Trophoblast cell (in vitro differentiated cells and primary cell): ENCODE measurements around the gene AP4S1.

Source experiments
- DNase-seq, 2 donors: peaks; one replicate each; pipeline ENCODE4 v3.0.0-alpha.2; 2016
- H2AFZ ChIP-seq: 2 replicates; pipeline ENCODE4 v1.6.1; 2013; ENCODE audit warnings: low read length, moderate library complexity, mild to moderate bottlenecking; ENCODE audit not compliant: insufficient read depth, poor library complexity
- H2AK5ac ChIP-seq: 2 replicates; pipeline ENCODE4 v1.6.1; 2013; ENCODE audit warnings: mild to moderate bottlenecking, low read length
- H2BK120ac ChIP-seq: 2 replicates; pipeline ENCODE4 v1.6.1; 2013; ENCODE audit warnings: low read length, mild to moderate bottlenecking, moderate library complexity; ENCODE audit not compliant: insufficient read depth, poor library complexity
- H2BK12ac ChIP-seq: 2 replicates; pipeline ENCODE4 v1.6.1; 2013; ENCODE audit warnings: mild to moderate bottlenecking, low read length, moderate library complexity
- H2BK5ac ChIP-seq: 2 replicates; pipeline ENCODE4 v1.6.1; 2013; ENCODE audit warnings: low read length, low read depth, moderate library complexity, mild to moderate bottlenecking; ENCODE audit not compliant: poor library complexity
- H3K14ac ChIP-seq: 2 replicates; pipeline ENCODE4 v1.6.1; 2013; ENCODE audit warnings: mild to moderate bottlenecking, low read length
- H3K18ac ChIP-seq: 2 replicates; pipeline ENCODE4 v1.6.1; 2013; ENCODE audit warnings: mild to moderate bottlenecking, low read length
- H3K23ac ChIP-seq: 2 replicates; pipeline ENCODE4 v1.6.1; 2013; ENCODE audit warnings: low read length
- H3K27ac ChIP-seq: 2 replicates; pipeline ENCODE4 v1.5.1; 2013; ENCODE audit warnings: low read depth, mild to moderate bottlenecking, inconsistent platforms, low read length, moderate library complexity
- H3K27me3 ChIP-seq: 2 replicates; pipeline ENCODE4 v1.6.1; 2013; ENCODE audit warnings: inconsistent platforms, mild to moderate bottlenecking, low read length, moderate library complexity; ENCODE audit not compliant: insufficient read depth
- H3K36me3 ChIP-seq, 2 experiments: 1 replicate in 1 of 2; 2 replicates in 1 of 2; pipeline ENCODE4 v1.6.1; 2013; ENCODE audit warnings: low read length in 2 of 2, mild to moderate bottlenecking in 2 of 2, moderate library complexity in 1 of 2; ENCODE audit not compliant: insufficient read depth in 2 of 2, control insufficient read depth in 1 of 2
- H3K4ac ChIP-seq: 2 replicates; pipeline ENCODE4 v1.6.1; 2013; ENCODE audit warnings: low read depth, mild to moderate bottlenecking, low read length, moderate library complexity
- H3K4me1 ChIP-seq, 2 experiments: 1 replicate in 1 of 2; 2 replicates in 1 of 2; pipeline ENCODE4 v1.6.1; 2013; ENCODE audit warnings: low read length in 2 of 2, mild to moderate bottlenecking in 2 of 2, moderate library complexity in 1 of 2; ENCODE audit not compliant: insufficient read depth in 2 of 2, control insufficient read depth in 1 of 2
- H3K4me2 ChIP-seq: 2 replicates; pipeline ENCODE4 v1.6.1; 2013; ENCODE audit warnings: inconsistent platforms, mild to moderate bottlenecking, low read length, moderate library complexity
- H3K4me3 ChIP-seq: 2 replicates; pipeline ENCODE4 v1.5.1; 2013; ENCODE audit warnings: mild to moderate bottlenecking, low read depth, low read length, inconsistent platforms
- H3K79me1 ChIP-seq: one replicate; pipeline ENCODE4 v1.6.1; 2013; ENCODE audit warnings: low read length
- H3K79me2 ChIP-seq: 2 replicates; pipeline ENCODE4 v1.6.1; 2013; ENCODE audit warnings: low read length, mild to moderate bottlenecking; ENCODE audit not compliant: control insufficient read depth, insufficient read depth, poor library complexity
- H3K9ac ChIP-seq: 2 replicates; pipeline ENCODE4 v1.6.1; 2013; ENCODE audit warnings: mild to moderate bottlenecking, low read length
- H3K9me3 ChIP-seq: 2 replicates; pipeline ENCODE4 v1.6.1; 2013; ENCODE audit warnings: low read depth, mild to moderate bottlenecking, control low read depth, inconsistent platforms, low read length; ENCODE audit not compliant: insufficient read depth
- H4K12ac ChIP-seq: 2 replicates; pipeline ENCODE4 v1.6.1; 2013; ENCODE audit warnings: low read depth, mild to moderate bottlenecking, low read length, moderate library complexity
- H4K8ac ChIP-seq: 2 replicates; pipeline ENCODE4 v1.6.1; 2013; ENCODE audit warnings: low read depth, mild to moderate bottlenecking, low read length, moderate library complexity
- H4K91ac ChIP-seq: one replicate; pipeline ENCODE4 v1.6.1; 2013; ENCODE audit warnings: low read depth, mild to moderate bottlenecking, low read length, moderate library complexity
- WGBS: extraction: QIAGEN DNeasy Blood & Tissue Kit; methylation state at CpG from one replicate; pipeline ENCODE4 v1.1.7; 2013; ENCODE audit warnings: missing lambda C conversion rate; ENCODE audit not compliant: insufficient read length, insufficient coverage; ENCODE audit errors: extremely low coverage; 5-methylcytosine and 5-hydroxymethylcytosine counted together

The AP4S1 gene

DNA sequence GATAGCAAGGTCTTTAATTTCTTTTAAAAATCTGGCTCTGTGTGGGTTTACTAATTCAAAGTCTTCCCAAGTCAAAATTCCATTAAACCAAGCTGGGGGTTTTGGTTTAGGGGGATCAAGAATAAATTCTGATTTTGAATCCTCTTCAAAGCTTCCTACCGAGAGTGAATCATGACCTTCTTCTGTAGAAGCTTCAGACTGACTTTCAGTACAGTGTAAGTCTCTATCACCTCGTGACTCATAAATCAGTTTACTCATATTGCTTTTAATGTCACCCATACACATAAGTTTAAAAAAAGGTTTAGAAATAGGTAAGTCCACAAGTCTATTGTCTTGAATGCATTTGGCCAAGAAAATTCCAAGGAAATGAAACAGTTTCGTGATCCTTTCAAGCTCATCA is 81.3 kb downstream of the AP4S1 start:
- H3K27ac ChIP-seq = no peak overlapping the region
- no peak overlapping the region for H3K9ac ChIP-seq
- H3K4me1 ChIP-seq = no peaks in the 10 kb centered on the region
- H4K91ac ChIP-seq = no peak overlapping the region
- no peak overlapping the region for H2BK120ac ChIP-seq
- H3K36me3 ChIP-seq = peaks cover 33 to 37% of the 10 kb centered on the region in 2 experiments
- no peak overlapping the region for H2AK5ac ChIP-seq
- H3K27me3 ChIP-seq = no peaks in the 10 kb centered on the region
- H3K23ac ChIP-seq = no peak overlapping the region
- no peak overlapping the region for H4K12ac ChIP-seq
- H3K14ac ChIP-seq = no peak overlapping the region
- DNase-seq = no peak
- H3K9me3 ChIP-seq = no peaks in the 10 kb centered on the region
- no peak overlapping the region for H2AFZ ChIP-seq
- H2BK5ac ChIP-seq = no peak overlapping the region
- H3K4me3 ChIP-seq = no peak overlapping the region
- H2BK12ac ChIP-seq = no peak overlapping the region
- WGBS = no CpG with 5 or more reads among the region's 3 CpGs
- H3K18ac ChIP-seq = no peak overlapping the region
- no peak overlapping the region for H3K4ac ChIP-seq
- no peak overlapping the region for H4K8ac ChIP-seq
- H3K4me2 ChIP-seq = no peak overlapping the region
- no peaks in the 10 kb centered on the region for H3K79me1 ChIP-seq
- no peaks in the 10 kb centered on the region for H3K79me2 ChIP-seq

DNA sequence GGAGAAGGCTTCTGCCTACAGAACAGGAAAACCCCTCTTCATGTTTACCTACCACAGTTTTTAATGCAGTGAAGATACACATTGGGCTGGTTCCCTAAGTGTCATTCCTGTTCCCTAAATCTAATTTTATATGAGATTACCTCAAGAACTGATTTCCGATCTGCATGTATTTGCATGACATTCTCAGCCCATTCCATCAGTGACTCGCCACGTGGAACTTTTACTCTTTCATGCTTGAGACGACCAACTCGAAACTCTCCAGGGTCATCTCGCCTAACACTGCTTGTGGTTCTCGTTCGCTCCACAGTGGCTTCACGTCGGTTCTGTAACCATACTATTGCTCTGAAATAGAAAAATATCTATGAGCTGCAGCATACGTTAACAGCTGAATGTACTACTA is 83.8 kb downstream of the AP4S1 start:
- Histone ChIP-seq H3K18ac (no peak overlapping the region), H3K27me3 (no peaks in the 10 kb centered on the region), H3K9me3 (no peaks in the 10 kb centered on the region), H3K27ac (no peak overlapping the region), H3K79me2 (no peaks in the 10 kb centered on the region), H4K12ac (no peak overlapping the region), H4K8ac (no peak overlapping the region), H3K23ac (no peak overlapping the region), H3K4ac (no peak overlapping the region), H2AK5ac (no peak overlapping the region), H3K4me3 (no peak overlapping the region), H4K91ac (no peak overlapping the region), H3K4me2 (no peak overlapping the region), H3K14ac (no peak overlapping the region), H3K4me1 (no peaks in the 10 kb centered on the region), H3K9ac (no peak overlapping the region), H2AFZ (no peak overlapping the region), H3K36me3 (peaks cover 27 to 37% of the 10 kb centered on the region in 2 experiments), H3K79me1 (no peaks in the 10 kb centered on the region), H2BK5ac (no peak overlapping the region), H2BK120ac (no peak overlapping the region), H2BK12ac (no peak overlapping the region)
- no CpG with 5 or more reads among the region's 11 CpGs for WGBS
- DNase-seq = no peak

DNA sequence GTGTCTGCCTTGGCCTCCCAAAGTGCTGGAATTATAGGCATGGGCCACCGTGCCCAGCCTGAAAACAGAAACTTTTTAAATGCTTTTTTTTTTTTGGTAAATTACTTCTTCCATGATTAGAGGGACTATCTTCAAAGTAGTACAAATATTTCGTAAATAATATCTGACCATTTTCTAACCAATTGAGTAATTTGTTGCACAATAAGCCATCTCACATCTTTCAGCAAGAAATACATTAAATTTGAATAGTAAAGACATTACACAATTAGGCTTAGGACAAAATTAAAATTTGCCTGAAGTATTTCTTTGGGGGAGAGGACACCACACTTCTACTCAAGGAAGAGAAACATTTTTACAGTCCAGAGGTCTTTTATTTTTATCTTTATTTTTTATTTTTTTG is 85.4 kb downstream of the AP4S1 start:
- Histone ChIP-seq H3K14ac (no peak overlapping the region), H3K4me3 (no peak overlapping the region), H3K27ac (no peak overlapping the region), H3K4me1 (no peaks in the 10 kb centered on the region), H3K18ac (no peak overlapping the region), H4K91ac (no peak overlapping the region), H2BK5ac (no peak overlapping the region), H2BK12ac (no peak overlapping the region), H3K4ac (no peak overlapping the region), H3K79me2 (no peaks in the 10 kb centered on the region), H4K8ac (no peak overlapping the region), H3K9ac (no peak overlapping the region), H3K36me3 (peaks cover 24 to 35% of the 10 kb centered on the region in 2 experiments), H2BK120ac (no peak overlapping the region), H3K27me3 (no peaks in the 10 kb centered on the region), H3K4me2 (no peak overlapping the region), H3K9me3 (no peaks in the 10 kb centered on the region), H3K23ac (no peak overlapping the region), H3K79me1 (no peaks in the 10 kb centered on the region), H4K12ac (no peak overlapping the region), H2AK5ac (no peak overlapping the region), H2AFZ (no peak overlapping the region)
- no CpG with 5 or more reads among the region's 2 CpGs for WGBS
- no peak for DNase-seq

DNA sequence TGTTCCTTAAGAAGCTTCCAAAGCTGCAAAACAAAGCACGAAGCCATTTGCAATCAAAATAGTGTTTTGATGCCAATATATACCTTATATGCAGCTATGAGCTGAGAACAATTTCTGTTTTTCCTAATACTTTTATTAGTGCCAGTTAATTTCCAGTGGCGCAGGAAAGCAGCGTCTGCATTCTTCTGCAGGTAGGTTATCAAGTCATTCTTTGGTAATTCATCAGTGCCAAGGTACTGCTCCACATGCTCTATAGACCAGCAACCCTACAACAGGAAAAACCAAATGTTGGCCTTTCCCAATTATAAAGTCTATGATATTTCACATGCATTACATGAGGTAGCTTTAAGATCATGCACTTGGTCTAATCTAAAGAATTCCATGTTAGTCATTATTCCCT is 88.3 kb downstream of the AP4S1 start:
- no peak overlapping the region for H3K27ac ChIP-seq
- no peak overlapping the region for H2AK5ac ChIP-seq
- no peaks in the 10 kb centered on the region for H3K79me2 ChIP-seq
- H3K9ac ChIP-seq = no peak overlapping the region
- H2BK12ac ChIP-seq = no peak overlapping the region
- peaks cover 32 to 45% of the 10 kb centered on the region in 2 experiments for H3K36me3 ChIP-seq
- H3K79me1 ChIP-seq = no peaks in the 10 kb centered on the region
- H3K18ac ChIP-seq = no peak overlapping the region
- no peaks in the 10 kb centered on the region for H3K27me3 ChIP-seq
- no peak for DNase-seq
- H2BK5ac ChIP-seq = no peak overlapping the region
- no CpG with 5 or more reads among the region's 3 CpGs for WGBS
- H3K14ac ChIP-seq = no peak overlapping the region
- H4K12ac ChIP-seq = no peak overlapping the region
- H3K9me3 ChIP-seq = no peaks in the 10 kb centered on the region
- no peak overlapping the region for H3K23ac ChIP-seq
- H4K8ac ChIP-seq = no peak overlapping the region
- no peak overlapping the region for H3K4ac ChIP-seq
- H2AFZ ChIP-seq = no peak overlapping the region
- no peak overlapping the region for H2BK120ac ChIP-seq
- no peak overlapping the region for H3K4me2 ChIP-seq
- no peak overlapping the region for H4K91ac ChIP-seq
- no peak overlapping the region for H3K4me3 ChIP-seq
- no peaks in the 10 kb centered on the region for H3K4me1 ChIP-seq
